Measurements from ENCODE around the gene PDE2A.

GRCh38 chr11:72541257-72541974 is 132.8 kb downstream of the PDE2A start:
- TF ChIP-seq, protein P1, sequence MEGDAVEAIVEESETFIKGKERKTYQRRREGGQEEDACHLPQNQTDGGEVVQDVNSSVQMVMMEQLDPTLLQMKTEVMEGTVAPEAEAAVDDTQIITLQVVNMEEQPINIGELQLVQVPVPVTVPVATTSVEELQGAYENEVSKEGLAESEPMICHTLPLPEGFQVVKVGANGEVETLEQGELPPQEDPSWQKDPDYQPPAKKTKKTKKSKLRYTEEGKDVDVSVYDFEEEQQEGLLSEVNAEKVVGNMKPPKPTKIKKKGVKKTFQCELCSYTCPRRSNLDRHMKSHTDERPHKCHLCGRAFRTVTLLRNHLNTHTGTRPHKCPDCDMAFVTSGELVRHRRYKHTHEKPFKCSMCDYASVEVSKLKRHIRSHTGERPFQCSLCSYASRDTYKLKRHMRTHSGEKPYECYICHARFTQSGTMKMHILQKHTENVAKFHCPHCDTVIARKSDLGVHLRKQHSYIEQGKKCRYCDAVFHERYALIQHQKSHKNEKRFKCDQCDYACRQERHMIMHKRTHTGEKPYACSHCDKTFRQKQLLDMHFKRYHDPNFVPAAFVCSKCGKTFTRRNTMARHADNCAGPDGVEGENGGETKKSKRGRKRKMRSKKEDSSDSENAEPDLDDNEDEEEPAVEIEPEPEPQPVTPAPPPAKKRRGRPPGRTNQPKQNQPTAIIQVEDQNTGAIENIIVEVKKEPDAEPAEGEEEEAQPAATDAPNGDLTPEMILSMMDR (IDR thresholded peaks at IDR 0.05) = no peak
- TF ChIP-seq POLR2A (IDR thresholded peaks at IDR 0.05) = no peak

Measured in uterus (tissue), 2 donors.